GM19099 (cell line): ENCODE data around the gene SEMA3C.

Experiments used
- POLR2A ChIP-seq: IDR thresholded peaks from 3 replicates; pipeline ENCODE4 v1.6.1; 2011; ENCODE audit warnings: low read depth; ENCODE audit not compliant: insufficient read length; ENCODE audit errors: extremely low read depth

The SEMA3C gene

GRCh38 chr7:80802527-80802926 is 116.3 kb downstream of the SEMA3C start:
- TF ChIP-seq POLR2A, result no peak

- TF ChIP-seq POLR2A, result no peak
Observed at GRCh38 chr7:80794631-80795573, 123.9 kb downstream of the SEMA3C start.

- TF ChIP-seq POLR2A, result no peak
Observed at GRCh38 chr7:80791509-80791929, 127.3 kb downstream of the SEMA3C start.

- no peak for TF ChIP-seq POLR2A
Observed at GRCh38 chr7:80790877-80791276, 128.0 kb downstream of the SEMA3C start.

GRCh38 chr7:80787721-80788120 is 131.1 kb downstream of the SEMA3C start:
- no peak for TF ChIP-seq POLR2A

- no peak for TF ChIP-seq POLR2A
Observed at GRCh38 chr7:80785961-80786536, 132.8 kb downstream of the SEMA3C start.

- no peak for TF ChIP-seq POLR2A
Observed at GRCh38 chr7:80785276-80785675, 133.6 kb downstream of the SEMA3C start.

- no peak for TF ChIP-seq POLR2A
Observed at GRCh38 chr7:80783678-80784327, 135.0 kb downstream of the SEMA3C start.

- TF ChIP-seq POLR2A, result no peak
Observed at GRCh38 chr7:80783186-80783677, 135.6 kb downstream of the SEMA3C start.

GRCh38 chr7:80781561-80781979 is 137.3 kb downstream of the SEMA3C start:
- TF ChIP-seq POLR2A, result no peak

- TF ChIP-seq POLR2A, result no peak
Observed at GRCh38 chr7:80781146-80781545, 137.7 kb downstream of the SEMA3C start.

GRCh38 chr7:80779456-80779855 is 139.4 kb downstream of the SEMA3C start:
- no peak for TF ChIP-seq POLR2A

GRCh38 chr7:80775897-80776296 is 143.0 kb downstream of the SEMA3C start:
- TF ChIP-seq POLR2A, result no peak

GRCh38 chr7:80775482-80775881 is 143.4 kb downstream of the SEMA3C start:
- no peak for TF ChIP-seq POLR2A

GRCh38 chr7:80774843-80775242 is 144.0 kb downstream of the SEMA3C start:
- no peak for TF ChIP-seq POLR2A
